HepG2 (cell line): Measurements from ENCODE around the gene ITPK1. TPM values are rescaled to one million over a fixed set of nuclear protein-coding genes. Genes with fewer than 3 reads are reported as not detected.

Source experiments
- BHLHE40 ChIP-seq: IDR thresholded peaks from 2 replicates; pipeline ENCODE4 v1.6.1; 2011; ENCODE audit warnings: low read length, improper control_type of control experiment
- CEBPB ChIP-seq: IDR thresholded peaks from 2 replicates; pipeline ENCODE4 v1.6.1; 2011; ENCODE audit warnings: low read depth, low read length, improper control_type of control experiment, borderline replicate concordance
- EEA1 ChIP-seq: sonication (generic); formaldehyde crosslinking; IDR thresholded peaks from 2 replicates; pipeline ENCODE4 v1.5.1; 2020; ENCODE audit warnings: mild to moderate bottlenecking, missing genetic modification reagents, borderline replicate concordance
- EZH2 ChIP-seq: conservative IDR thresholded peaks from 2 replicates; pipeline ENCODE4 v1.6.1; 2012; ENCODE audit warnings: mild to moderate bottlenecking, low read depth, low read length, moderate library complexity
- FOXO4 ChIP-seq: sonication (generic); formaldehyde crosslinking; conservative IDR thresholded peaks from 2 replicates; pipeline ENCODE4 v1.8.1; 2023; ENCODE audit warnings: missing genetic modification reagents
- HES4 ChIP-seq: sonication (generic); formaldehyde crosslinking; IDR thresholded peaks from 2 replicates; pipeline ENCODE4 v1.9.0; 2021; ENCODE audit warnings: mild to moderate bottlenecking, missing genetic modification reagents, borderline replicate concordance
- HOXD1 ChIP-seq: sonication (generic); formaldehyde crosslinking; IDR thresholded peaks from 2 replicates; pipeline ENCODE4 v1.5.0; 2020; ENCODE audit warnings: missing genetic modification reagents
- NFIC ChIP-seq: IDR thresholded peaks from 2 replicates; pipeline ENCODE4 v1.6.1; 2012; ENCODE audit warnings: mild to moderate bottlenecking, low read length, inconsistent platforms
- PRMT3 ChIP-seq: sonication (generic); formaldehyde crosslinking; IDR thresholded peaks from 2 replicates; pipeline ENCODE4 v1.8.1; 2022; ENCODE audit warnings: low read depth, mild to moderate bottlenecking, moderate library complexity, missing genetic modification reagents, borderline replicate concordance
- REL ChIP-seq: sonication (generic); formaldehyde crosslinking; conservative IDR thresholded peaks from 2 replicates; pipeline ENCODE4 v1.8.0; 2022; ENCODE audit warnings: mild to moderate bottlenecking, missing genetic modification reagents, moderate library complexity
- SMARCC2 ChIP-seq: fragments of 450-650 bp; IDR thresholded peaks from 2 replicates; pipeline ENCODE4 v1.6.1; 2017; ENCODE audit warnings: antibody characterized with exemption, mild to moderate bottlenecking
- SMARCE1 ChIP-seq: fragments of 450-650 bp; IDR thresholded peaks from 2 replicates; pipeline ENCODE4 v1.6.1; 2017; ENCODE audit warnings: borderline replicate concordance
- SOX6 ChIP-seq, 2 experiments: fragments of 450-650 bp in 1 of 2; sonication (generic) in 1 of 2; formaldehyde crosslinking in 1 of 2; IDR thresholded peaks; 2 replicates each; pipeline versions ENCODE4 v1.4.0 to v1.6.1; 2017 to 2020; ENCODE audit warnings: antibody characterized with exemption in 1 of 2, mild to moderate bottlenecking in 1 of 2, missing genetic modification reagents in 1 of 2
- TBX2 ChIP-seq: sonication (generic); formaldehyde crosslinking; IDR thresholded peaks from 2 replicates; pipeline ENCODE4 v1.5.0; 2020; ENCODE audit warnings: missing genetic modification reagents, mild to moderate bottlenecking, borderline replicate concordance
- ZBTB38 ChIP-seq: sonication (generic); formaldehyde crosslinking; IDR thresholded peaks from 2 replicates; pipeline ENCODE4 v1.5.1; 2020; ENCODE audit warnings: mild to moderate bottlenecking, missing genetic modification reagents
- ZBTB43 ChIP-seq: sonication (generic); formaldehyde crosslinking; conservative IDR thresholded peaks from 2 replicates; pipeline ENCODE4 v1.4.0; 2020; ENCODE audit warnings: missing genetic modification reagents
- ZNF260 ChIP-seq: sonication (generic); formaldehyde crosslinking; IDR thresholded peaks from 2 replicates; pipeline ENCODE4 v1.4.0; 2020; ENCODE audit warnings: missing genetic modification reagents, low read depth, mild to moderate bottlenecking, borderline replicate concordance
- ZNF30 ChIP-seq: sonication (generic); formaldehyde crosslinking; IDR thresholded peaks from 2 replicates; pipeline ENCODE4 v1.5.0; 2020; ENCODE audit warnings: mild to moderate bottlenecking, missing genetic modification reagents
- ZNF432 ChIP-seq: sonication (generic); formaldehyde crosslinking; IDR thresholded peaks from 2 replicates; pipeline ENCODE4 v1.5.0; 2020; ENCODE audit warnings: missing genetic modification reagents, mild to moderate bottlenecking, borderline replicate concordance
- ZNF44 ChIP-seq: sonication (generic); formaldehyde crosslinking; IDR thresholded peaks from 2 replicates; pipeline ENCODE4 v1.5.1; 2020; ENCODE audit warnings: mild to moderate bottlenecking, missing genetic modification reagents
- ZNF441 ChIP-seq: sonication (generic); formaldehyde crosslinking; IDR thresholded peaks from 2 replicates; pipeline ENCODE4 v1.7.0; 2021; ENCODE audit warnings: missing genetic modification reagents, borderline replicate concordance
- ZNF501 ChIP-seq: sonication (generic); formaldehyde crosslinking; IDR thresholded peaks from 2 replicates; pipeline ENCODE4 v1.5.1; 2020; ENCODE audit warnings: mild to moderate bottlenecking, moderate library complexity, missing genetic modification reagents
- ZNF550 ChIP-seq: sonication (generic); formaldehyde crosslinking; IDR thresholded peaks from 2 replicates; pipeline ENCODE4 v1.4.0; 2020; ENCODE audit warnings: mild to moderate bottlenecking, missing genetic modification reagents, borderline replicate concordance
- ZNF558 ChIP-seq: sonication (generic); formaldehyde crosslinking; IDR thresholded peaks from 2 replicates; pipeline ENCODE4 v1.9.0; 2022; ENCODE audit warnings: mild to moderate bottlenecking, missing genetic modification reagents, borderline replicate concordance
- ZNF580 ChIP-seq: IDR thresholded peaks from 2 replicates; pipeline ENCODE4 v1.6.1; 2016; ENCODE audit warnings: low read depth, borderline replicate concordance
- ZNF589 ChIP-seq: sonication (generic); formaldehyde crosslinking; conservative IDR thresholded peaks from 2 replicates; pipeline ENCODE4 v1.8.0; 2022; ENCODE audit warnings: mild to moderate bottlenecking, moderate library complexity, missing genetic modification reagents
- ZNF616 ChIP-seq: sonication (generic); formaldehyde crosslinking; IDR thresholded peaks from 2 replicates; pipeline ENCODE4 v1.5.0; 2020; ENCODE audit warnings: low read depth, mild to moderate bottlenecking, missing genetic modification reagents
- ZNF644 ChIP-seq: IDR thresholded peaks from 2 replicates; pipeline ENCODE4 v1.6.1; 2016; ENCODE audit warnings: low read depth
- ZNF777 ChIP-seq: sonication (generic); formaldehyde crosslinking; IDR thresholded peaks from 2 replicates; pipeline ENCODE4 v1.4.0; 2020; ENCODE audit warnings: missing genetic modification reagents
- polyA plus RNA-seq, 8 experiments: library from polyadenylated mRNA; depleted of rRNA in 3 of 8; stranded (reverse) in 7 of 8; unstranded in 1 of 8; fragments of >200 nt; fragmentation: Illumina TruSeq in 4 of 8; extraction: Trizol in 4 of 8; gene quantifications; 2 replicates each; pipeline versions ENCODE4 v1.2.1 to v1.2.3, GENCODE V29; 2011 to 2016; ENCODE audit warnings: low read depth in 4 of 8, missing spikeins in 1 of 8, mixed read lengths in 1 of 8; ENCODE audit not compliant: insufficient read depth in 1 of 8
- total RNA-seq, 5 experiments: library from RNA; depleted of rRNA; stranded (reverse); fragments of >200 nt; fragmentation: Illumina TruSeq; extraction: Trizol; gene quantifications; 2 replicates each; pipeline ENCODE4 v1.2.3, GENCODE V29; 2016; ENCODE audit warnings: low read depth in 1 of 5

Gene ITPK1
- total and polyA plus RNA-seq, 2 of the 13 experiments (the other 11 are each of a cell fraction or from before 2014, with no cell fraction given) = 20.5 to 47.5 TPM

GRCh38 chr14:93035917-93036651 is 79.6 kb downstream of the ITPK1 start (continued):
- TF ChIP-seq ZNF30 (no peak), SMARCE1 (no peak), PRMT3 (no peak), ZNF501 (CRISPR knock-in tag) (peak; percentile 67; the same call in 1 of the 2 replicates), CEBPB (no peak; the same call in 1 of the 2 replicates), ZNF550 (CRISPR knock-in tag) (no peak), ZNF644 (CRISPR knock-in tag) (peak; percentile 34; the same call in 1 of the 2 replicates), HES4 (peak; percentile 45; the same call in 1 of the 2 replicates), ZNF441 (CRISPR knock-in tag) (no peak), REL (no peak), TBX2 (peak; percentile 85), EEA1 (CRISPR knock-in tag) (no peak), ZNF260 (CRISPR knock-in tag) (no peak), ZNF558 (CRISPR knock-in tag) (no peak), SMARCC2 (no peak), ZBTB43 (CRISPR knock-in tag) (0 out of 2 replicates have a peak, but pooled peaks have one; percentile 38), ZNF616 (CRISPR knock-in tag) (no peak), ZNF44 (CRISPR knock-in tag) (no peak), BHLHE40 (peak; percentile 93), ZNF589 (no peak; the same call in 1 of the 2 replicates), HOXD1 (peak; percentile 76; the same call in 1 of the 2 replicates), ZNF580 (peak; percentile 83; the same call in 1 of the 2 replicates), ZNF777 (peak; percentile 29; the same call in 1 of the 2 replicates), SOX6 (IDR thresholded peaks at IDR 0.05) (no peak), SOX6 (CRISPR knock-in tag; IDR thresholded peaks at IDR 0.05) (peak; percentile 95), FOXO4 (CRISPR knock-in tag) (no peak), EZH2 (no peak), ZNF432 (no peak), ZBTB38 (CRISPR knock-in tag) (no peak; the same call in 1 of the 2 replicates), NFIC (0 out of 2 replicates have a peak, but pooled peaks have one; percentile 44)
